ENCODE measurements around the gene HHLA2.

- TF ChIP-seq, protein P1, sequence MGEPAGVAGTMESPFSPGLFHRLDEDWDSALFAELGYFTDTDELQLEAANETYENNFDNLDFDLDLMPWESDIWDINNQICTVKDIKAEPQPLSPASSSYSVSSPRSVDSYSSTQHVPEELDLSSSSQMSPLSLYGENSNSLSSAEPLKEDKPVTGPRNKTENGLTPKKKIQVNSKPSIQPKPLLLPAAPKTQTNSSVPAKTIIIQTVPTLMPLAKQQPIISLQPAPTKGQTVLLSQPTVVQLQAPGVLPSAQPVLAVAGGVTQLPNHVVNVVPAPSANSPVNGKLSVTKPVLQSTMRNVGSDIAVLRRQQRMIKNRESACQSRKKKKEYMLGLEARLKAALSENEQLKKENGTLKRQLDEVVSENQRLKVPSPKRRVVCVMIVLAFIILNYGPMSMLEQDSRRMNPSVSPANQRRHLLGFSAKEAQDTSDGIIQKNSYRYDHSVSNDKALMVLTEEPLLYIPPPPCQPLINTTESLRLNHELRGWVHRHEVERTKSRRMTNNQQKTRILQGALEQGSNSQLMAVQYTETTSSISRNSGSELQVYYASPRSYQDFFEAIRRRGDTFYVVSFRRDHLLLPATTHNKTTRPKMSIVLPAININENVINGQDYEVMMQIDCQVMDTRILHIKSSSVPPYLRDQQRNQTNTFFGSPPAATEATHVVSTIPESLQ (CRISPR knock-in tag; IDR thresholded peaks at IDR 0.05) = no peak
- TF ChIP-seq CTCF (IDR thresholded peaks at IDR 0.05) (no peak), NR2C2 (CRISPR knock-in tag; IDR thresholded peaks at IDR 0.05) (no peak), ZNF263 (CRISPR knock-in tag; IDR thresholded peaks at IDR 0.05; ENCODE audit: low read depth) (no peak), FOXJ3 (CRISPR knock-in tag; IDR thresholded peaks at IDR 0.05; ENCODE audit: borderline replicate concordance) (no peak)
- TF ChIP-seq, protein P2, sequence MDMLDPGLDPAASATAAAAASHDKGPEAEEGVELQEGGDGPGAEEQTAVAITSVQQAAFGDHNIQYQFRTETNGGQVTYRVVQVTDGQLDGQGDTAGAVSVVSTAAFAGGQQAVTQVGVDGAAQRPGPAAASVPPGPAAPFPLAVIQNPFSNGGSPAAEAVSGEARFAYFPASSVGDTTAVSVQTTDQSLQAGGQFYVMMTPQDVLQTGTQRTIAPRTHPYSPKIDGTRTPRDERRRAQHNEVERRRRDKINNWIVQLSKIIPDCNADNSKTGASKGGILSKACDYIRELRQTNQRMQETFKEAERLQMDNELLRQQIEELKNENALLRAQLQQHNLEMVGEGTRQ (CRISPR knock-in tag; IDR thresholded peaks at IDR 0.05) = no peak
Measured at GRCh38 chr3:108381529-108382140, 85.3 kb downstream of the HHLA2 start.

Data from WTC11 (cell line).